Body of pancreas (tissue), 4 donors: ENCODE measurements around the gene CCNY. TPM values are rescaled to one million over a fixed set of nuclear protein-coding genes. Genes with fewer than 3 reads are reported as not detected.

Source experiments
- ATAC-seq: fragments of 150-250 bp; one replicate; pipeline ENCODE4 v1.9.1; 2016
- DNase-seq, 4 donors: peaks; one replicate each; pipeline ENCODE4 v3.0.0-alpha.2; 2019
- H3K27ac ChIP-seq, 4 donors: fragments of 200-600 bp; sonication (generic); 1 replicate in 3 of 4; 2 replicates in 1 of 4; pipeline versions ENCODE4 v1.5.1 to v1.6.1; 2016 to 2019; ENCODE audit warnings: mild to moderate bottlenecking in 1 of 4, mixed read lengths in 1 of 4, moderate library complexity in 1 of 4
- H3K27me3 ChIP-seq, 2 donors: fragments of 200-600 bp; sonication (generic); one replicate each; pipeline ENCODE4 v1.6.0; 2016; ENCODE audit warnings: mild to moderate bottlenecking in 1 of 2
- H3K36me3 ChIP-seq, 2 donors: fragments of 200-600 bp; sonication (generic); replicated peaks in 1 of 2; 2 replicates each; pipeline ENCODE4 v1.5.1; 2016; ENCODE audit warnings: low read depth in 2 of 2; ENCODE audit not compliant: insufficient read depth in 1 of 2
- H3K4me1 ChIP-seq: fragments of 200-600 bp; sonication (generic); one replicate; pipeline ENCODE4 v1.6.0; 2016
- H3K4me3 ChIP-seq, 2 donors: fragments of 200-600 bp; sonication (generic); 1 replicate in 1 of 2; 2 replicates in 1 of 2; pipeline ENCODE4 v1.5.1; 2016 to 2019
- H3K9me3 ChIP-seq, 3 donors: fragments of 200-600 bp; sonication (generic); 1 replicate in 2 of 3; 2 replicates in 1 of 3; pipeline ENCODE4 v1.5.1; 2016
- POLR2A ChIP-seq, 3 donors: fragments of 450-650 bp; IDR thresholded peaks; one replicate each; pipeline ENCODE4 v1.6.1; 2016; ENCODE audit warnings: antibody characterized with exemption in 3 of 3, mild to moderate bottlenecking in 2 of 3
- WGBS, 2 donors: methylation state at CpG; one replicate each; pipeline ENCODE4 v1.1.5; 2017; 5-methylcytosine and 5-hydroxymethylcytosine counted together
- intact Hi-C: fragments of 100-400 bp; cut with DNase I; formaldehyde crosslinking; loops from one replicate; pipeline ENCODE4 v1.15.1; 2023
- total RNA-seq, 2 donors: library from RNA; depleted of rRNA; stranded (reverse); fragments of >200 nt; gene quantifications; one replicate each; pipeline ENCODE4 v1.1.0, GENCODE V29; 2016
- TF ChIP-seq, protein P1 (sequence below), 7 experiments: fragments of 450-650 bp in 4 of 7; fragments of 200-600 bp in 3 of 7; sonication (generic) in 3 of 7; IDR thresholded peaks; one replicate each; pipeline ENCODE4 v1.5.1; 2016 to 2019; ENCODE audit warnings: antibody characterized with exemption in 7 of 7

Gene CCNY
- total RNA-seq, 2 donors from 2014 or later: 9.6 to 18.9 TPM

DNA sequence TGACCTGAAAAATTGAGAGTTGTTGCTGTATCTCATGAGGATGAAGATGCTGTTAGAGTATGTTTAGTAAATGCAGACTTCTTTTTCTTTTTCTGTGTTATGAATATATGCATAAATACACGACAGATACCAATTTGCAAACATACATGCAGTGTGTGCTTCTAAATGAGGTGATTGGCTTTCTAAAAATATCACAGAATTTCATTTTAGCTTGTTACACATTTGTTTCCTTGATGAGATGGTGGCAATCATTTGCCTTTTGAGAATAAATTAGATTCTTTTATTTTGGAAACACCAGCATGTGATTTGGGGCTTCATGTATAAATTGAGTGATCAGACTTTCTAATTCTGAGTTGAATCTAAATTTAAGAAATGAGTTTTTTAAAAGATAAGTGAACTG lies 29.7 kb downstream of the CCNY start:
- DNase-seq (no peak), ATAC-seq (no peak)
- H3K9me3 ChIP-seq: no peaks in the 10 kb centered on the region
- no peaks in the 10 kb centered on the region for H3K27me3 ChIP-seq
- H3K4me3 ChIP-seq: no peak overlapping the region
- no peaks in the 10 kb centered on the region for H3K36me3 ChIP-seq
- peaks cover 55% of the 10 kb centered on the region for H3K4me1 ChIP-seq
- no peak overlapping the region for H3K27ac ChIP-seq
- intact Hi-C loops: no loop called here
- WGBS, 2 donors: 72 to 74% methylated on average over 1 of the region's 1 CpG
- TF ChIP-seq, protein P1, sequence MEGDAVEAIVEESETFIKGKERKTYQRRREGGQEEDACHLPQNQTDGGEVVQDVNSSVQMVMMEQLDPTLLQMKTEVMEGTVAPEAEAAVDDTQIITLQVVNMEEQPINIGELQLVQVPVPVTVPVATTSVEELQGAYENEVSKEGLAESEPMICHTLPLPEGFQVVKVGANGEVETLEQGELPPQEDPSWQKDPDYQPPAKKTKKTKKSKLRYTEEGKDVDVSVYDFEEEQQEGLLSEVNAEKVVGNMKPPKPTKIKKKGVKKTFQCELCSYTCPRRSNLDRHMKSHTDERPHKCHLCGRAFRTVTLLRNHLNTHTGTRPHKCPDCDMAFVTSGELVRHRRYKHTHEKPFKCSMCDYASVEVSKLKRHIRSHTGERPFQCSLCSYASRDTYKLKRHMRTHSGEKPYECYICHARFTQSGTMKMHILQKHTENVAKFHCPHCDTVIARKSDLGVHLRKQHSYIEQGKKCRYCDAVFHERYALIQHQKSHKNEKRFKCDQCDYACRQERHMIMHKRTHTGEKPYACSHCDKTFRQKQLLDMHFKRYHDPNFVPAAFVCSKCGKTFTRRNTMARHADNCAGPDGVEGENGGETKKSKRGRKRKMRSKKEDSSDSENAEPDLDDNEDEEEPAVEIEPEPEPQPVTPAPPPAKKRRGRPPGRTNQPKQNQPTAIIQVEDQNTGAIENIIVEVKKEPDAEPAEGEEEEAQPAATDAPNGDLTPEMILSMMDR (IDR thresholded peaks at IDR 0.05): no peak
- TF ChIP-seq POLR2A (IDR thresholded peaks at IDR 0.05): no peak

DNA sequence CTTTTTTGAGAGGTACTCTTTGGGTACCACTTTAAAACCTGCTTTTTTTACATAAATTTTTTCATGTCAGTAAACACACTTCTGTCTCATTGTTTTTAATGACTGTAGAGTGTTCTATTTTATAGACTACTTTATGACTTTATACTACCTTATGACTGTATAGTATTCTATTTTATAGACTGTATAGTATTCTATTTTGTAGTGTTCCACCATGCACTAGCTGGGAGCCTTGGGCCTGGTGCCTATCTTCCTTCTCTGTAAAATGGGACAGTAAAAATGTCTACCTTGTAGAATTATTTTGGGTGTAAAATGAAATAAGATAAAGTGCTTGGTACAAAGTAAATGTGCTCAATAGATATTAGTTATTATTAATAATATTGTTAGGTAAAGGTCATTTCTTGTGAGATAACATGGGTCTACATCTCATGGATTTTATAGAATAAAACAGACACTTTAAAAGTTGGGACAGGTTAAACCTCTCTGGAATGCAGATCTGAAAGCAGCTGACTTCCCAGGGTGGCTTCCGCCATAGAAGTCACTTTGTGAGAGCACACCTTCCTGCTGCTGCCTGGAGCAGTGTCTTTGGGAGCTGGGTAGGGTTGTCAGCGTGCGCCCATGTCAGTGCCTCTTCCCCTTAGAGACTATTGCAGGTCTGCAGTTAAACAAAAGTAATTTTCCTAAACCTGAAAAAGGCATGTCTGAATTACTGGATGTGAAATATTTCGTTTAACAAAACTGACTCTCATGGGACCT lies 31.0 kb downstream of the CCNY start:
- Histone ChIP-seq H3K9me3 (no peaks in the 10 kb centered on the region), H3K4me1 (peaks cover 59% of the 10 kb centered on the region), H3K27ac (peak overlapping the region in 3 of 4 donors; percentile 1 to 57 (median 6)), H3K4me3 (no peak overlapping the region), H3K36me3 (no peaks in the 10 kb centered on the region), H3K27me3 (no peaks in the 10 kb centered on the region)
- 77 to 88% methylated on average over 4 of the region's 4 CpGs for WGBS, 2 donors
- TF ChIP-seq POLR2A (IDR thresholded peaks at IDR 0.05): no peak
- TF ChIP-seq, protein P1 (IDR thresholded peaks at IDR 0.05): no peak
- DNase-seq: no peak
- intact Hi-C loops: no loop called here
- ATAC-seq: no peak

DNA sequence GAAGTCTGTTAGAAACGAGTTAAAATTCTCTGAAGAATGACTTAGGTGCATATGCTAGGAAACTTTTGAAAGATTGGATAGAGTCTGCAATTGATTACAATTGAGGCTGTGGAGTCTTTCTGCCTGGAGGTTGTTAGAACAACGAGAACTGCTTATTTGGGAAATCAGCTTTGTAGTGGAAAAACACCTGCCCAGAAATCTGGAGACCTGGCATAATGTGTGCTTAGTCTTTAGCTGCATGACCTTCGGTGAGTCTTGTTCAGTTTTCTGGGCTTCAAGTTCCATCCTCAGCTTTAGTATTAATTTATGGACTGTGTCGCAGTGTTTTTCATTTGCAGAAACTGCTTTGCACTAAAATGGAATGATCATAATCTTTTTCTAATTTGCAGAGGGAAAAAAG lies 31.7 kb downstream of the CCNY start:
- intact Hi-C loops: no loop called here
- TF ChIP-seq POLR2A (IDR thresholded peaks at IDR 0.05): no peak
- TF ChIP-seq, protein P1 (IDR thresholded peaks at IDR 0.05): no peak
- Histone ChIP-seq H3K27me3 (no peaks in the 10 kb centered on the region), H3K4me1 (peaks cover 59% of the 10 kb centered on the region), H3K36me3 (no peaks in the 10 kb centered on the region), H3K9me3 (no peaks in the 10 kb centered on the region), H3K27ac (peak overlapping the region in 3 of 4 donors; percentile 1 to 57 (median 6)), H3K4me3 (no peak overlapping the region)
- ATAC-seq (no peak), DNase-seq (no peak)
- WGBS, 2 donors: 36 to 49% methylated on average over 4 of the region's 4 CpGs

DNA sequence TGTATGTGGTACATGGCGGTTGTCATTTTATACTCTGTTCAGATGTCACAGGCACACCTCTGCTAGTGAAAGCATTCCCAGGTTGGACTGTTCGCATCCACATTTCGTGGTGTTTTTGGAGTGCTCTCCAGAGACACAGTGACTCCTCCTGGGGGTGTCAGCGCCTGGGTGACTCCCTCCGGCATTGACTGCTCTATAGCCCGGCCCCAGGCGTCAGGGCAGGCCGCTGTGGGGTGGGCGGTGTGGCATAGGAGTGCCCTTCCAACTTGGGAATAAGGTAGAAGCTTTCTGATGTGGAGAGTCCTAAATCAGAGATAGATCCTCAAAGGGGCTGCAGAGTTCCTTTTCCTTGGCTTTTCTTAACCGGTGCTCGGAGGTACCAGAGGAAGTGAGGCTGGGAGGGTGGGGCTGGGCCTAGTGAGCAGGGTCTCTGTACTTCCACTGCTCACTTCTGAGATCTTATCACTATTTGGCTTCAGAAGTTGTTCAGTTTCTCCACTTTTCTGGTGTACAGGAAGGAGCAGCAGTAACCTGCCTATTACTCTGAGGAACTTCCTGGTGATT lies 32.3 kb downstream of the CCNY start:
- H3K27ac ChIP-seq: peak overlapping the region in 3 of 4 donors; percentile 45 to 57 (median 50)
- no peak overlapping the region for H3K4me3 ChIP-seq
- TF ChIP-seq, protein P1 (IDR thresholded peaks at IDR 0.05): no peak
- DNase-seq (no peak), ATAC-seq (peak; percentile 20)
- H3K9me3 ChIP-seq: no peaks in the 10 kb centered on the region
- no peaks in the 10 kb centered on the region for H3K36me3 ChIP-seq
- H3K4me1 ChIP-seq: peaks cover 55% of the 10 kb centered on the region
- no peaks in the 10 kb centered on the region for H3K27me3 ChIP-seq
- 68 to 81% methylated on average over 10 to 11 of the region's 11 CpGs for WGBS, 2 donors
- intact Hi-C loops: no loop called here
